Stimulated activated CD4-positive, alpha-beta T cell treated with anti-CD3 and anti-CD28 coated beads, Interleukin-15, amount 100 ng/mL, for 1 hour (primary cell): Measurements from ENCODE around the gene FOSL1.
"Not testable (repeated sequence)": the region's sequence is repeated elsewhere in the genome, so short reads cannot be mapped to it uniquely, and the experiment has no call there.

Source experiments
- DNase-seq, 2 donors: peaks; one replicate each; pipeline ENCODE4 v3.0.0-alpha.2; 2020; ENCODE audit warnings: low read depth in 1 of 2, low spot score in 1 of 2

FOSL1 gene

DNA sequence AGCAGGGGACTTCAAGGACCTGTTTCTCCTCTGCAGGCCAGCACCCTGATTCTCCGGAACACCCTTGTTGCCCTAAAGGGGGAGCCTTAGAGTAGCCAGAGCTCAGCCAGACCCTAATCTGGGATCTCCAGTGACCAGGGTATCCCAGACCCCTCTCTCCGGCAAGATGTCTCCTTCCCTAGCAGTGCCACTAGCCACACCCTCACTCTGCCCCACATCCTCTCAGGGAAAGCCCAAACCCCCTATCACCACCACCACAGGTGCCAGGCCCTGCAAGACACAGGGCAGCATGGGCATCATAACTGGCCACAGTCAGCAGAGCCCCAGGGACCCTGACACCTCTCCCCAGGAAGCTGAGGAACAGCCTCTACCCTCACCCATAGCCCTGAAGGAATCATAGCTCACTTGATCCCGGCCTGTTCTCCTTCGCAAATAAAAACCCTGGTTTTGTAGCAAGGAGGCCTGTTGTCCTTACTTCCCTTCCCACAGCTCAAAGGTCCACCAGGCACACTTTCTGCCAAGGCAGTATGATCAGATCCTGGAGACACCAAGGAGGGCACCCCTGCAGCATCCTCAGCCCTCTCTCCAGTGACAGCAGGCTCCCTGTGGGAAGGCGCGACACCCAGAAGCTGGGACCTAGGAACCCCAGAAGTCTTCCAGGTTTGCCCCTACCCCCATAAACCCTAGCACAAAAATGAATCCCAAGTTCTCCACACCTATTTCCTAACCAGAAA, 46.8 kb downstream of the FOSL1 start:
- DNase-seq: no peak

DNA sequence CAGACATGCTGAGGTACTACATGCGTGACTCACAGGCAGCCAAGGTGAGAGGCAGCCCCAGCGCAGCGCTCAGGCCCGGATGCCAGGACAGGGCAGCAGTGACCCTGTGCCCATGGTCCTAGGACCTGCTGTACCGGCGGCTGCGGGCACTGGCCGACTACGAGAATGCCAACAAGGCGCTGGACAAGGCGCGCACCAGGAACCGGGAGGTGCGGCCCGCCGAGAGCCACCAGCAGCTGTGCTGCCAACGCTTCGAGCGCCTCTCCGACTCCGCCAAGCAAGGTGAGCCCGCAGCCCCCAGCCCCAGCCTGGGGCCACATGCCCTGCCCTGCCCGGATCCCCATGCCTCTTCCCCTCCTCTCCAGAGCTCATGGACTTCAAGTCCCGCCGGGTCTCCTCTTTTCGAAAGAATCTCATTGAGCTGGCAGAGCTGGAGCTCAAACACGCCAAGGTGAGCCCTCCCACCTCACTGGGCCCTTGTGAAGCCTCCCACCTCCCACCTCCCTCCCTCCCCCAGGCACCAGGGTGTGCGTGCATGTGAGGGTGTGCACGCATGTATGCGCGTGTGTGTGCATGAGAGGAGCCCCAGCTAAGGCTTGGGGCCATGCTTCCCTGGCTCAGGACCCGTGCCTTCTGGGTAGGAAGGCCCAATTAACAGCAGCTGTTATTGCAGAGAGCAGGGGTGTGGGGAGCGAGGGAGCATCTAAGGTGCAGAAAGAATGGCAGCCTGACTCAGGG, 47.5 kb downstream of the FOSL1 start:
- DNase-seq: no peak

DNA sequence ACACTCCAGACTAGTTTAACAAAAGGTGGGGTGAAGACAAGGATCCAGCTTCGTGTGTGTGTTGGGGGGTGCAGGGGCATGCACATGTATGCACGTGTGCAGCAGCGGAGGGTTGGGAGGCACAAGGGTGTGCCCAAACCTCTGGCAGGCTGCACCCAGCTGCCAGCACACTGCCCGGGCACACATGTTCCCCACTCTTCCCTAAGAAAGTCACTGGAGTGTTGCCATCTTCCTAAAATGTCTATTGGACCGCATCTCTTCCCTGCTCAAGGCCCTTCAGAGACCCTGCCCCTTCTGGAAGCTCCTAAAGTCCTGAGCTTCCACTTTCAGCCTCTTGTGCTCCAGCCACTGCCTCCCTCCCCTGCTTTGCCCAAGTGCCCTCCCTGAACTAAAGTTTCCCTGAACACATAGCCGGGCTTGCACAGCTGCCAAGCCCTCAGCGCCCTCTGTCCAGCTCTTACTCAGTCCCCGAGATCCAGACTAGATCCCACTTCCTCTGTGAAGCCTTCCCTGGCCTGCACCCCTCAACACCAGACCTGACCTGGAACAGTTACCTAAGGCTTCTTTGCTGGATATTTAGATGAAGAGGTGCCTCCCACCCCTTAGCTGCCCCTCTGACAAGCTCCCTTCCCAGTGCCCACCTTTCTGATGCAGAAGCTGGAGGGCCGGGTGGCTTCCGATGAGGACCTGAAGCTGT, 48.2 kb downstream of the FOSL1 start:
- DNase-seq: no peak

DNA sequence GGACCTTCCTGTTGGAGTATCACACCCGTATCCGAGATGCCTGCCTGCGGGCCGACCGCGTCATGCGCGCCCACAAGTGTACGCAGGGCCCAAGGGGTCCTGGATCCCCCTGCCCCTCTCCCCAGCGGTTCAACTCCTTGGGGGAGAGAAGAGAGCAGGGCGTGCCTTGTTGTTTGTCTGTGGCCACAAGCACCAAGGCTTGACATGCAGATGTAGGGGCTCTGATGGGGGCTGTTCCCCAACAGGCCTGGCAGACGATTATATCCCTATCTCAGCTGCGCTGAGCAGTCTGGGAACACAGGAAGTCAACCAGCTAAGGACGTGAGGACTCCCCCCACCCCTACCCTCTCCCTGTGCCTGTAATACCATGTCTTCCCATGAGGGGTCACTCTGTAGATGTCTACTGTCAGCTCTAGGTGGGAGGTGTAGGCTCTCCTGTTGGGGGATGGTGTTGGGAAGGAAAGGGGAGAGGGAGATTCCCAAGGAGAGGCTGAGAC, 49.1 kb downstream of the FOSL1 start:
- no peak for DNase-seq

DNA sequence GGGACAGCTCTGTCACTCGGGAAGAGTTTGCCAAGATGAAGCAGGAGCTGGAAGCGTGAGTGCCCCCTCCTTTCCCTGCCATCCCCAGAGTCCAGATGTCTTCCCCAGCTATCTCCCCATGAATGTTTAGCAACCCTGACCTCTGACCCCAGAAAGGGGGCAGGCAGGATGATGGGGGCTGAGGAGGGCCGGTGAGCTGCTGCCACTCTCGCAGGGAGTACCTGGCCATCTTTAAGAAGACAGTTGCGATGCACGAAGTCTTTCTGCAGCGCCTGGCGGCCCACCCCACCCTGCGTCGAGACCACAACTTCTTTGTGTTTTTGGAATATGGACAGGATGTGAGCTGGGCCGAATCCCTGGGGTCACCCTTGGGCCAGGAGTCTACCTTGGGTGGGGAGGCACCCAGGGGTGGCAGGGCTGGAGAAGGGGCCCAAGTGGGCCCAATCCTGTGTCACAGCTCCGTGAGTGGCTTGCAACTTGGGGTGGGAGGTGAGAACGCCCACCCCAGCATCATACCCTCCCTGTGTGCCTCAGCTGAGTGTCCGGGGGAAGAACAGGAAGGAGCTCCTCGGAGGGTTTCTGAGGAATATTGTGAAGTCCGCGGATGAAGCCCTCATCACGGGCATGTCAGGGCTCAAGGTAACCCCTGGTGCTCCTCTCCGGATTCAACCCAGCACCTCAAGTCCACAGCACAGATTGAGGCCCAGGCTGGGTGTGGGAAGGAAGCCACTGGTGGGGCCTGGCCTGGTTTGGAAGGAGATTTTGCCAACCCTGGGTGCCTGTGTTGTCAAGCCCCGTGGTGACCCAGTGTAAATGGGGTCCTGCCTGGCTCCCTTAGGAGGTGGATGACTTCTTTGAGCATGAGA, 49.7 kb downstream of the FOSL1 start:
- DNase-seq: no peak

DNA sequence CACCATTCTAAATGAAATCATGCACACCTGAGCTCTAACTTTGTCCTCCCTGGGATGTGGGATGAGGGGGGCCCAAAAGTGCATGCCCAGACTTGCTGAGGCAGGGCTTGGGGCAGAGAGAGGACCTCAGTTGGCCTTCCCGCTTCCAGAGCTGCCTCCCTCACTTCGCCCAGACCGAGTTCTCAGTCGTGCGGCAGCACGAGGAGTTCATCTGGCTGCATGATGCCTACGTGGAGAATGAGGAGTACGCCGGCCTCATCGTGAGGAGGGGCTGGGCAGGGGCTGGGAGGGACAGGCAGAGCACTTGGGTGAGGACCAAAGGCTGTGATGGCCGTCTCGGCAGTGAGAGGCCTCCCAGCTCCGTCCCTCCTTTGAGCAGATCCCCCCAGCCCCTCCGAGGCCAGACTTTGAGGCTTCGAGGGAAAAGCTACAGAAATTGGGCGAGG, 50.4 kb downstream of the FOSL1 start:
- no peak for DNase-seq

DNA sequence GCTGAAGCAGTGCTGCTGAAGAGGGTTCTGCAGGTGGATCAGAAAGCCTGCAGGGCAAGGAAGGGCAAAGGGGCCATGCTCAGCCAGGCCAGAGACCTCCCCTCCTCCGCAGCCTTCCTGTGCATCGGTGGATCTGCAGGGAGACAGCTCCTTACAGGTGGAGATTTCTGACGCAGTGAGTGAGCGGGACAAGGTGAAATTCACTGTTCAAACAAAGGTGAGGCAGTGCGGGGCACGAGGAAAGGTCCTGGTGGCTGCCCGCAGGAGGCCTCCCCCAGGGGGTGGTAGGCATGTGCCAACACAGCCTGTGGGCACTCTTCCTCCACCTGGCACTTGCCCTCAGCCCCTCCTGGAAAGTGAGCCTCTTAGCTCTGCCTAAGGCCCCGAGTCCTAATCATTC, 50.8 kb downstream of the FOSL1 start:
- DNase-seq: no peak

DNA sequence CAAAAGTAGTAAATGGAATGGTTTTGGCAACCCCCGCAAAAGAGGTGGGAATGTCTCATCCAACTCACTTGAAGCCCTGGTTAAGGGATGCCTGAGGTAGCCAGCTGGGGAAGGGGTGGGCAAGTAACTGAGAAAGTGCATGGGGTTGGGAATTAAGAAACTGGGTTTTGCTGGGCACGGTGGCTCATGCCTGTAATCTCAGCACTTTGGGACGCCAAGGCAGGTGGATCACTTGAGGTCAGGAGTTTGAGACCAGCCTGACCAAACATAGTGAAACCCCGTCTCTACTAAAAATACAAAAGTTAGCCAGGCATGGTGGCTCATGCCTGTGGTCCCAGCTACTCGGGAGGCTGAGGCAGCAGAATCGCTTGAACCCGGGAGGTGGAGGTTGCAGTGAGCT, 51.5 kb downstream of the FOSL1 start:
- DNase-seq: not testable (repeated sequence)

DNA sequence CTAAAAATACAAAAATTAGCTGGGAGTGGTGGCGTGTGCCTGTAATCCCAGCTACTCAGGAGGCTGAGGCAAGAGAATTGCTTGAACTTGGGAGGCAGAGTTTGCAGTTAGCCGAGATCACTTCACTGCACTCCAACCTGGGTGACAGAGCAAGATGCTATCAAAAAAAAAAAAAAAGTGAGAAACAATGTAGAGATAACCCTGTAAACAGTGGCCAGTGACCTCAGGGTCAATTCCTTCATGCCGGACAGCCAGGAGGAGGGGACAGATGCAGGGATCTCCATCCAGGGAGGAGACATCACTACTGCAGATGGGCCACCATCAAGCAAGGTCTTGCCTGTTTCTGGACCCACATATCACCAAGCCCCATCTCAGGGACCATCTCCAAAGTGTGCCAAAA, 52.4 kb downstream of the FOSL1 start:
- DNase-seq: no peak

DNA sequence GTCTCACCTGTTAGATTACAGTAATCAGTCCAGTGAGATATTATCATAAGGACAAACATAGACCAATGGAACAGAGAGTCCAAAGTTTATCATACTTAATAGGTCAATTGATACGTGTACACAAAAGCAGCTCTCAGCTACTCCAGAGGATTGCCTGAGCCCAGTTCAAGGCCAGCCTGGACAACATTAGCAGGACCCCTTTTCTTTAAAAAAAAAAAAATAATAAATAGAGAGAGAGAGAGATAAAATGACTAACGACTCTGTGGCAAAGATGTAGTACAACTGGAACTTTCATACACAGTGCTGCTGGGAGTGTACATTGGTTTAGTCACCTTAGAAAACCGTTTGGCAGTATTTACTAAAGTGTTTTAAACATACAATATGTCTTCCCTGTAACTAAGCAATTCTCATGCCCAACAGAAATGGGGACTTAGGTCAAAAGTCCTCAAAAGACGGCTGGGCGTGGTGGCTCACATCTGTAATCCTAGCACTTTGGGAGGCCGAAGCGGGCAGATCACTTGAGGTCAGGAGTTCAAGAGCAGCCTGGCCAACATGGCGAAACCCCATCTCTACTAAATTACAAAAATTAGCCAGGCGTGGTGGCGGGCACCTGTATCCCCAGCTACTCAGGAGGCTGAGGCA, 55.8 kb downstream of the FOSL1 start:
- DNase-seq: no peak

DNA sequence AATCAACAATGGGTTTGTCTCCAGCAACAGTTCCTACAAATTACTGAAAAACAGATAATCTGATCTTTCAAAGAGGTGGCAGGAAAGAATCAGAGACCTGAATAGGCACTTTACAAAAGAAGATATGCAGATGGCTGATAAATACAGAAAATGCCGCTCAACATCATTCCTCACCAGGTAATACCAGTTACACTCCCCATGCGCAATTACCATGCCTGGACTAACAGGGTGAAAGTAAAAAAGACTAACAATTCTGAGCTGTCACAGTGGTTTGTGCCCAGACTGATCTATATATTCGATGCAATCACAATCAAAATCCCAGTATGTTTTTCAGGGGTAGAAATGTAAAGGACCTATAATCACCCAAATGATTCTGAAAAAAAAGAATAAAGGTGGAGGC, 56.4 kb downstream of the FOSL1 start:
- no peak for DNase-seq

DNA sequence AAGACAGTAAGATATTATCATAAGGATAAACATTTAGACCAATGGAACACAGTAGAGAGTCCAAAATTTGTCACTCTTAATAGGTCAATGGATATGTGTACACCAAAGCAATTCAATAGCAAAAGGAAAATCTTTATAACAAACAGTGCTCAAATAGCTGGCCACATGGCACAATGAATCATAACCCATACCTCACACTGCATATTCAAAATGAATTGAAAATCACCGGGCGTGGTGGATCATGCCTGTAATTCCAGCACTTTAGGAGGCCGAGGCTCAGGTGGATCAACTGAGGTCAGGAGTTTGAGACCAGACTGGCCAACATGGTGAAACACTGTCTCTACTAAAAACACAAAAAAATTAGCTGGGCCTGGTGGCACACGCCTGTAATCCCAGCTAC, 58.0 kb downstream of the FOSL1 start:
- DNase-seq: no peak
